WTC11 (cell line): ENCODE measurements around the gene GLT6D1.

ENCODE experiments used
- ZNF138 ChIP-seq: sonication (generic); formaldehyde crosslinking; conservative IDR thresholded peaks from 2 replicates; pipeline ENCODE4 v1.8.1; 2022; ENCODE audit warnings: mild to moderate bottlenecking, moderate library complexity, missing genetic modification reagents
- ZNF263 ChIP-seq: sonication (generic); formaldehyde crosslinking; IDR thresholded peaks from 2 replicates; pipeline ENCODE4 v1.8.1; 2022; ENCODE audit warnings: low read depth, mild to moderate bottlenecking, moderate library complexity, missing genetic modification reagents

GRCh38 chr9:135641745-135642144, 2.4 kb upstream of the GLT6D1 start:
- TF ChIP-seq ZNF263 (CRISPR knock-in tag), result no peak
- TF ChIP-seq ZNF138 (CRISPR knock-in tag), result no peak
